Measurements from ENCODE around the gene ST14.

Gene ST14

DNA sequence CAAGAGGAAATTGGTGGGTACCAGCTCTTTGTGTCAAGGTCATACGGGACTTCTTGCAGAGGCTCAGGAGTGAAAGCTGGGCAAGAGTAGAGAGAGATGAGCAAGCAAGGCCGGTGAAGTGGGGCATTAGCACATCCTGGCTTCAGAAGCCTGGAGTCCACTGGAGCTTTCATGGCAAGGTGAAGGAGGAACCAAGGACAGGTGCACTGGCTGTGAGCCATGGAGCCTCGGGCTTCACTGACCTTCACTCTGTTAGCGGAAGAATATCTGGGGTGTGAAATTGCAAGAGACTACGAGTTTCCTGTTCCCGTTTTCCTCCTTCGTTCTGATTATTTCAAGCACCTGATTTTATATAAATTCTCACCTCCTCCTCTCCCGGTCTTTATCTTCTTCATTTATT is 25.9 kb upstream of the ST14 start:
- in situ Hi-C loops (cut with MboI; ENCODE audit: low sequenced_read_pairs), result loop anchor here (5.0 to 10.0 kb wide), 2 partner anchors 129 to 211 kb away; partner anchors contain the start of gene PRDM10

DNA sequence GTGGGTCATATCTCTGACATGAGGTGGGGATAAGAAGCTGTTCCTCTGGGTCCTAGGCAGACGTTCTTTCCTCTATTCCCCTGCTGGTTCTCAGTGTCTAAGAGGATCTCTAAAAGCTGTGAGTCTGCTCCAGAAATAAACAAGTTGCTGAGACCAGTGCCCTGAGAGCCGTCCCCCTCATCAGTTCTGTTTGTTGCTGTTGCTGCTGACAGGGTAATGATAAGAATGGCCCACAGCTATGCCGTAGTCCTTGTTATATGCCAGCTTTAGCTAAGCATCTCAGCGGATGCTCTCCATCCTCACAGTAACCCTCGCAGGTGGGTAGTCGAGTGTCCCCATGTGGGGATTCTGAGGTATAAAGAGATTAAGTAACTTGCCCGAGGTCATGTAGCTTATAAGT is 23.5 kb upstream of the ST14 start:
- in situ Hi-C loops (cut with MboI; ENCODE audit: low sequenced_read_pairs), result loop anchor here (10.0 kb wide), 1 partner anchor 131 kb away; the partner anchor contains the start of gene PRDM10

DNA sequence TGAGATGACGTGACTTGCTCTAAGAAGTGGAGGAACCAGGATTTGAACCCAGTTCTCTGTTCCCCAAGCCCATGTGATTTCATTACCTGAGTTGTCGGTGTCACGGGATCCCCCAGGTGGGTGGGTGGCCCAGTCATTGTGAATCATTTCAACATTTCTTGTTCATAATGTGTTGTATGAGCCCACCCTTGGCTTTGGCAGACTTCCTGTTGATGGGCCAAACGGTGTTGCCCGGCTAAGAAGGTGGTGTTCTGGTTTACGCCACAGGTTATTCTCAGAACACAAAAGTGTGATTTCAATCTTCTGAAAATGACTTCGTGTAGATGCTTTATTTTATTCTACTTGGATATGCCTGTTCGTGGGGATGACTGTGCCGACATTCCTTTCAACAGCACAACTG is 21.6 kb upstream of the ST14 start:
- in situ Hi-C loops (cut with MboI; ENCODE audit: low sequenced_read_pairs), result loop anchor here (10.0 kb wide), 1 partner anchor 133 kb away; the partner anchor contains the start of gene PRDM10

DNA sequence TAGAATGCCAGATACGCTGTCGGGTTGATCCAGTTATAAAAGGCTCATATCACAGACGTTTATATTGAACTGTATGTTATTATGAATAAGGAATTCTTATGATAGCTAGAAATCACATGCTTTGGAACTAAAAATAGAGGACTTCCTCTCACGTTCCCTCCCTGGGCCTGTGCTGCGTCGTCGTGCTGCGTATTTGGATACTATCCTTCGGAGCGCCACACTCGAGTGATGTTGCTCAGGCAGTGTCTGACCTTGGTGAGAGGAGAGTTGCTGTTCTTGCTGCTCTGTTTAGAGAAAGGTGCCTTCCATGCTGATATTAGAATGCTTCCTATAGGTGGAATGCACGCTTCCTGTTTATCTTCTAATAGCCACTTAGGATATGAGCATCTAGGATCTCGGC is 20.2 kb upstream of the ST14 start:
- in situ Hi-C loops (cut with MboI; ENCODE audit: low sequenced_read_pairs), result loop anchor here (10.0 kb wide), 1 partner anchor 135 kb away; the partner anchor contains the start of gene PRDM10

GRCh38 chr11:130141561-130142341 is 17.8 kb upstream of the ST14 start:
- in situ Hi-C loops (cut with MboI; ENCODE audit: low sequenced_read_pairs), result no loop called here

- in situ Hi-C loops (cut with MboI; ENCODE audit: low sequenced_read_pairs), result no loop called here
These were observed 15.4 kb upstream of the ST14 start for GRCh38 chr11:130144141-130144540.

DNA sequence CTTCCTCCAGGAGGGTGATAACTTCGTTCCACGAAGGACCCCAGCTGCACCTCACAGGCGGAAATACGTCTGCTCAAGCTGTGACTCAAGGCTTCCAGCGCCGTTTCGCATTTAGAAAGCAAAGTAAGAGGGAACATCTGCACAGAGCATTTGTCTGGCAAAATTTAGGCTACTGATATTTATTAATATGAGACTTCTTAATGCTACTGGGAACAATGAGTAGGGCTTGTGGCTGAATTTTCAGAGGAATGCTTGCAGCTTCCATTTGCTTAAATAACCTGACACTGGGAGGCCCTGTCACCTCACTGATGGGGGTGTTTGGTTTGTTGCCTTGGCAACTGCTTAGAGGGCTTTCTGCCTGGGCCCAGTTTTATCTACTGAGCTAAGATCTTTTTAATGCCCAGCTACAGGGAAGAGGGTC is 14.7 kb upstream of the ST14 start:
- in situ Hi-C loops (cut with MboI; ENCODE audit: low sequenced_read_pairs), result no loop called here

- in situ Hi-C loops (cut with MboI; ENCODE audit: low sequenced_read_pairs), result no loop called here
These were observed 14.2 kb upstream of the ST14 start for GRCh38 chr11:130145311-130145812.

DNA sequence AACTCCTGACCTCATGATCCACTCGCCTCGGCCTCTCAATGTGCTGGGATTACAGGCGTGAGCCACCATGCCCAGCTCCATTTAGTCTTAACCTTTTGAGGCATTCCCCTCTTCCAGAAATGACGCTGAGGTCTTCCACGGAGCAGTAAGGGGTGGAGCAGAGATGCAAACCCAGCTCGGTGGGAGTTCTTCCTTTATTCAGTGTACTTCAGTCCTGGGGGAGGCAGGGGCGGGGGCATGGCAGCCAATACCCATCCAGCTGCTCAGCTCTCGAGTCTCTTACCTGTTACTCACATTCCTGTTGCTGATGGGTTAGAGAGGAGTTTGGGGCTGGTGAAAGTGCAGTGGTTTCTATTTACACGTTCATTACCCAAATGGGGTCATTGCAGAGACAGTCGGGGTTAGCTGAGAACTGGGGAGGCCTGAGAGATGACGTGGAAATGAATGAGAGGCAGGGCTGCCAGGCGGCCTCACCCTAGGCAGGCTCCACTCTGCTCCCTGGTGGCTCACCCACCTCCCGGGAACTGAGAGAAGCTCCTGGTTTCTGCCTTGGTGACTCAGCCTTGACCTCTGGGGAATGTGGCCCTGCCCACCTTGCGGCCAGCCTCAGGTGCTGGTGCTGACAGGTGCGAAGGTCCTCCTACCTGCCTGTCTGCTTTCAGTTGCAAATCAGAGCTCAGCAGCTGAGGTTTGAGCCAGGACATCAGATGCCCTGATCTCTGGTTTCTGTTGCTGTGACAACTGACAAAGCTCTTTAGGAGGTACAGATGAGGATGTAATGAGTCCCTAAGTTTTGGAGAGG is 13.4 kb upstream of the ST14 start:
- in situ Hi-C loops (cut with MboI; ENCODE audit: low sequenced_read_pairs), result no loop called here

DNA sequence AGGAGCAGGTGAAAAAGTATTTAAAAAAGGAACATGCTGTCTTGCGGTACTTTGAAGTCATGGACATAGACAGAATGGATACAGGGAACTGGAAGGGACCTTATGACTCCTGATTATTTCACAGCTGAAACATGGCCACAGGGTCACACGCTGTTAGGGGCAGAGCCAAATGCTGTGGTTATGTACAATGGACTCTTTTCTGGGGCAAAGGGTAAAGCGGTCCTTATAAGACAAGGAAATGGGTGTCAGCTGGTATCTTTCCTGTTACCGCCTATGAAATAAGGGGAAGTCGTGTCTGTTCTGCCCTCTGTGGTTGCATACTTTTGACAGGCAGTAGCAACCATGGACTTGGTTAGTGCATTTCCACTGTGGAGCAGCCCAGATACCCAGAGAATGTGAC is 12.8 kb upstream of the ST14 start:
- in situ Hi-C loops (cut with MboI; ENCODE audit: low sequenced_read_pairs), result no loop called here

DNA sequence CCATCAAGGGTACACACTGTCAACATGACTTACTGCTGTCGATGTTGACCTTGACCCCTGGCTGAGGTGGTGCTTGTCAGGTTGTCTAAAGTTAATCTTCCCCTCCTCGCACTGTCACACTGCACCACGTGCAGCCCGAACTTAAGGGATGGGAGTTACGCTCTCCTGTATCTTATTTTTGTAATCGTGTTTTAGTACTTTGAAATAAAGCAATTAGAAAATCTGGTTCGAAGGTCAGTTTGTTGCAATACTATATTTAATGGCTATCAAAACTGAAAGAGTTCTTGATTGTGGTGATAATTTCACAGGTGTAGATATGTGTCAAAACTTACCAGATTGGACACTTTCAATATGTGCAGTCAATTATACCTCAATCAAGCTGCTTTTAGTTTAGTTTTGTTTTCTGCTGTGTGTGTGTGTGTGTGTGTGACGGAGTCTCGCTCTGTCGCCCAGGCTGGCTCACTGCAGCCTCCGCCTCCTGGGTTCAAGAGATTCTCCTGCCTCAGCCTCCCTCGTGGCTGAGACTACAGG is 10.7 kb upstream of the ST14 start:
- in situ Hi-C loops (cut with MboI; ENCODE audit: low sequenced_read_pairs), result no loop called here

DNA sequence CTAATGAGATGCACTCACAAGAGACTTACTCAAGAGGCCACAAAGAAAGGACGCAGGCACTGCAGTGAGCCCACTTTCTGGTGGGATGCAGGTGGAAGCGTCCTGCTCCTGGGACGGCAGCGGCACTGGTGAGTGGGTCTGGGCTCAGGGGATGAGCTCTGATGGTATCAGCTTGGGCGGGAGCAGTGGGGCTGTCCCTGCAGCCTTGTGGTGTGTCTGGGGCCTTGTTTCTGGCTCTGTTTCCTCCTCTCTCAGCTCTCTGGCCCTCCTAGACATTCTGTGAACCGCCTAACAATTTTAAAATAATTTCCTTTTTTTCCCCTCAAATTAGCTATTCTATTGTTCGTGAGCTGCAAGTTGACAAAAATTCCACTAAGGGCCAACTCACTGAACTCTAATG is 8.8 kb upstream of the ST14 start:
- in situ Hi-C loops (cut with MboI; ENCODE audit: low sequenced_read_pairs), result no loop called here

DNA sequence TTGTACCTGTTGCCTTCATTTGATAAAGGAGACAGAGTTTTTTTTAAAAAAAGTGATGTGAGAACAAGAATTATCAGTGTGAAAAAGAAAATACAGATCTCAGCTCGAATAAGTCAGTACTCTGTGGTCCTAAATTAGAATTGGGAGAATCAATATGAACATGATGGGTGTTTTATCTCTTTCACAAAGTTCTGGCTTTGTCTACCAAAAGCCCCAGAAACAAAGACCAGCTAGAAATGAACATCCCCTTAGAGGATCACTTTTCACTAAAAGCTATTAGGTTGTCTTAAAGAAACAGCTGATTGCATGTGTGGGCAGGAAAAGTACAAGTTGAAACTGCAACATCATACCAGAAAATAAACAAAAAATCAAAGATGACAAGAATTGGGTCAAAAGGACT is 8.4 kb upstream of the ST14 start:
- in situ Hi-C loops (cut with MboI; ENCODE audit: low sequenced_read_pairs), result no loop called here

DNA sequence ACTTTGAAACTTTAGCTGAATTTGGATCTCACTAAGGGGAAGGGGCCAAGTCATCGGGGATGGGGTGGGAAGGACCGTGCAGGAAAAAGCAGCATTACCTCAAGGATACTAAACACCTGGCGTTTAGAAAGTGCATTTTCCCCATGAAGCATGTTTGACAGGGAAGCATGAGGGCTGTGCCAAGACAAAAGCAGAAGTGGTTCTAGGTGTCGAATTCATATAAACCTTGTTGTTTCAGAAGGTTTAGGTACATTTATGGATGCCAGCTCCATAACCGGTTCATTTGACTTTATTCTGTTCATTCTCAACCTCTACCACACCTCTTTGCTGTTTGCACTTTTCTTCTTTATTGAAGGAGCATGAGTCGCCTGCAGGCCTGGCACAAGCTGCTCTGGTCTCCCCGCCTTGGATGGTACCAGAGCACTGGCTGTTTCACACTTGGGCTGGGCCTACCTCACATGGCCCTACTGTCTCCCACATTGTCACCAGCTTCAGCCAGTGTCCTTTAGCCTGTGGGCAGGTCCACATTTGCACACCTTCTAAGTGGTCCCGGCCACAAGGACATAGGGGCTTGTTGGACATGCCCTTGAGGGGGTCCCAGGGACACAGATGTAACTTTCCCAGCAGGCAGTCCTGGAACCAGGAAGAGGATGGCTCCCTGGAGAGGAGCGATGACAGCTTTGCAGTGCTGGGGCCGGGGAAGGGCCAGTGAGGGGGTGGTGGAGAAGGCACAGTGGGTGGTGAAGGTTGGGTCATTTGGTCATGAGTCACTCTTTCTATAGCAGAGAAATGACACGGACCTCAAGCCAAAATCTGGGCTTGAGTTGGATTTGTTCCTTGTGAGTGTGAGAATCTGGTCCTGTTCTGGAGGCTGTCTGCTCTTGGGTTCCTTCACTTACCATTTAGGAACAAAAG is 3.2 kb upstream of the ST14 start:
- in situ Hi-C loops (cut with MboI; ENCODE audit: low sequenced_read_pairs), result no loop called here

DNA sequence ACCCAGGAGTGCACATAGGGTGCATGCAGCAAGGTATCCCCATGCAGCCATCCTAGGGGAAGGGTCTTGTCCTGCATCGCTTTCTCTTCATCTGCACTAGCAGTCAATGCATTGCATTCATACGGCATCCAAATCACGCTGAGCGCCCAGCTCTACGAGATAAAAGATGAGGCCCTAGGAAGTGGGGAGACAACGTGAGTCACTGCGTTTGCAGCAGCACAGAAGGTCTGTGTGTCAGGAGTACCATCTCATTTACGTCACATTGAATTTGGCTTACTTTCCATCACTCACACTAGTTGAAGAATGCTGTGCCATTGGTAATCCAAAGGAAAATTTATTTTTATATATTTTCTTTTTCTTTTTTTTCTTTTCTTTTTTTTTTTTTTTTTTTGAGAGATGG is 2.5 kb upstream of the ST14 start:
- in situ Hi-C loops (cut with MboI; ENCODE audit: low sequenced_read_pairs), result no loop called here

GRCh38 chr11:130157840-130158239 is 1.7 kb upstream of the ST14 start:
- in situ Hi-C loops (cut with MboI; ENCODE audit: low sequenced_read_pairs), result no loop called here

DNA sequence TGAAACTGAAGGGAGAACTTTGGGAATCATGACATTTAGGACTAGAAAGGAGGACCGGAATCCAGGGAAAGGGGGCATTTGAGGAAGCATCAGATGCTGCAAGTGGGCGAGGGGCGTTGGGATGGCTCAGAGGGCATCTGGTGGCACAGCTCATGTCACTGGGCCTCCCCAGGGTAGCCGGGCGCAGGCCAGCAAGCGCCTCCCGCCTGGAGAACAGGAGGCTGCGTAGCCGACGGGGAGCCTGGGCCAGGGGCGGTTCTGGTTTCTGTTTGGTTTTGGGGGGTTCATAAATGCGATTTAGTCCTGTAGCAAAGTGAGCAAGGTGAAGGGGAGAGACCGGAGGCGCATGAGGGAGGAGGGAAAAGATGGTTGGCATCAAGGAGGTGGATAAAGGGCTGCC is 443 bp upstream of the ST14 start:
- in situ Hi-C loops (cut with MboI; ENCODE audit: low sequenced_read_pairs), result no loop called here

- in situ Hi-C loops (cut with MboI; ENCODE audit: low sequenced_read_pairs), result no loop called here
These were observed 1.0 kb downstream of the ST14 start for GRCh38 chr11:130160498-130161155.

DNA sequence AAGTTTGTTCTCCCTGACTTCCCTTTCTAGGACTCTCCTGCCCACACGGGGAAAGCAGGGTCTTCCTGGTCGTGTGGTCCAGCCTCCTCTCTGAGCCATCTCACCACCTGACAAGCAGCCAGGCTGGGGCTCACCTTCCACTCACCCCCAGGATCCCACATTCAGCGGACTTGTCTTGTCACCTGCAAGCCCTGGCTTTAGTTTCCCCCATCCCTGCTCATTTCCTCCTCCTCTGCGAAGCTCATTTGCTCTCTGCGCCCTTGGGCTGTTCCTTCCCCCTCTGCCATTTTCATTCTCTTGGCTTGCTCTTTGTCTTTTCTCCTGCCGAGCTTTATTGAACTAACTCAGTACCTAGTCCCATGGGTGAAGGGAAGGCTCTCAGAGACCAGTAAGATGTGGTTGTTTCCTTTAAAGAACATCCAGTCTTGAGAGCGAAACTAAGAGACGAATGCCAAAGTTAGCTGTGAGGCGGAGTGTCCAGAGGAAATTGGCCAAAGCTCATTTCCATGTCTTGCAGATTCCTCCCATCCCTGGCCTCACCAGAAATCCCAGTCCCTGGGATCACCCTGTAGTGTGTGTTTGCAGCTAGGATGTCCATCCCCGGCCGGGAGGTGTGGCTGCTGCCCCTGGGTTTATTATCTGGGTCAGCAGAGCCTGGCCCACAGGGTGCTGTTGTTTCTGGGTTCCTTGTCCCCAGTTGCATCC is 2.0 kb downstream of the ST14 start:
- in situ Hi-C loops (cut with MboI; ENCODE audit: low sequenced_read_pairs), result no loop called here
